GM10266 (cell line): Measurements from ENCODE around the gene MRTFB.

Source experiments
- DNase-seq: peaks from one replicate; pipeline ENCODE4 v3.0.0; 2012; ENCODE audit errors: extremely low spot score
- CTCF ChIP-seq: IDR thresholded peaks from 2 replicates; pipeline ENCODE4 v1.5.1; 2012; ENCODE audit warnings: mild to moderate bottlenecking, low read depth; ENCODE audit not compliant: control insufficient read depth, insufficient read depth; ENCODE audit errors: missing control alignments

Gene MRTFB

GRCh38 chr16:14050291-14051027 is 20.7 kb upstream of the MRTFB start:
- DNase-seq = no peak
- no peak for TF ChIP-seq CTCF

DNA sequence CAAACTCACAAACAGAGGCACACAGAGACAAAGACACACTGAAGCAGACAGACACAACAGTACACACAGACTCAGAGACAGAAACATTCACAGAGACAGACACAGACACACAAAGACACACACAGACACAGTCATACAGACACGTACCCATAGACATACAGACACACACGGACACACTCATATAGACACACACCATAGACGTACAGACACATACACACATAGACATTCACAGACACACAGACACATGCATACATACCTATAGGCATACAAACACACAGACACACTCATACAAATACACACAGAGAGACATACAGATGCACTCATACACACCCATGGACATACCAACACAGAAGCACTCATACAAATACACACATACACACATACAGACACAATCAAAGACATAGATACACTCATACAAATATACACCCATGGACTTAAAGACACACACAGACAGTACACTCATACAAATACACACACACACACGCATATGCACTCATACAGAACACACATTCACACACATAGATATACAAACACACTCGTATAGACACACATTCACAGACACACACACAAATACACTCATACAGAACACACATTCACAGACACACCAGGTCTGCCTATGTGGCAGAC is 19.9 kb upstream of the MRTFB start:
- no peak for DNase-seq
- TF ChIP-seq CTCF = no peak

DNA sequence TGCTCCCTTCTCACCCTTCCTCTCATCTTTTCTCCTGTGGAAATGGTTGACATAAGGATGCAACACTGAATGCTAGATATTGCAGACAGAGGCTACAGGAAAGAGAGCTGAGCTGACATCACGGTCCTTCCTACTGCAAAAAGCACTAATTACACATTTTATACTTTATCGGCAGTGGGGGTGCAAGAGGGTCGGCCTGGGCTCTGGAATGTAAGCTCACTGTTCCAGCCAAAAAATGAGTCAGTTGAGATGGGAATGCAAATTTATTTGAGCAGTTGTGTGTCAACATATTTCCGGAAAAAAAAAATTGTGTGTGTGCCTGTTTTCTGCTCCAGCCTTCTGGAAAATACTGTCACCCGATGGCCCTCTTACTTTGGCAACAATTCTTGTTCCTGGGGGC is 14.1 kb upstream of the MRTFB start:
- DNase-seq = no peak
- no peak for TF ChIP-seq CTCF

DNA sequence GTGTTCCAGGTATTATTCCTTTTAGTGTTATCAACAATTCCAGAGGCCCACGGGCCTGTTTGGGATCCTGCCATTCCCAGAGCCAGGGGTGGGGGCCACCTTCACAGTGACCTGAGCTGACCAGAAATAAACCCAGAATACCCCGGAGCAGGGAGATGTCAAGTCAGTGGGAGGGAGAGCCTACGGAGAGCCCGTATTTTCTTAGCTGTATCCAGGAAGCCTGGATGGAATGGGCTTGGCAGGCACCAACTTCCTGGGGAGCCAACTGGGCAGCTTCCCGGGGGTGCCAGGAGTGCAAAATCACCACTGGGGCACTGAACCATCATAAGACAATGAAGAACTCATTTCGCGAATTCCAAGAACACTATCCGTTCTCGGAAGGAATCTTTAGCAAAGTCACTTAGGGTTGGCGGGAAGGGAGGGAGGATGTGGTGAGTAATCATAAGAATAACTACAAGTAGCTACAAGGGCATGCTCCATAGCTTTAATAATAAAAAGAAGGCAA is 13.2 kb upstream of the MRTFB start:
- no peak for TF ChIP-seq CTCF
- DNase-seq = no peak

DNA sequence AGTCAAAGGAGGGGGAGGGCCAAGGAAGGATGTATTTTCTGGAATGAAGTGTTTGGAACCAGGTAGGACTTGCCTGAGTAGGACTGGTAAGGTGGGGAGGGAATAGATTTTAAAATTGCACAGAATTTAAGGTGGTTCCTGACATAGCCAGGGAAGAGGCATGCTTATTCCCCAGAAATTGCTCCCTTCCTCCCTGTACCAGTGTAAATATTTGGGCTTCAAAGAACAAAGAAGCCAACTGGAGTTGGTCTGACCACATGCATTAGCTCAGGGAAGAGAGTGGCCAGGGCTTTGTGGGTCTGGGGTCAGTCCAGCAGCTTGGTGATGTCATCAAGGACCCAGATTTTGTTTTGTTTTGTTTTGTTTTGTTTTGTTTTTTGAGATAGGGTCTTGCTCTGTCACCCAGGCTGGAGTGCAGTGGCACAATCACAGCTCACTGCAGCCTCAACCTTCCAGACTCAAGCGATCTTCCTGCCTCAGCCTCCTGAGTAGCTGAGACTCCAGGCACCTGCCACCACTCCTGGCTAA is 9.3 kb upstream of the MRTFB start:
- no peak for DNase-seq
- TF ChIP-seq CTCF = no peak

- TF ChIP-seq CTCF = no peak
- DNase-seq = no peak
Measured at GRCh38 chr16:14062261-14062660, 8.9 kb upstream of the MRTFB start.

DNA sequence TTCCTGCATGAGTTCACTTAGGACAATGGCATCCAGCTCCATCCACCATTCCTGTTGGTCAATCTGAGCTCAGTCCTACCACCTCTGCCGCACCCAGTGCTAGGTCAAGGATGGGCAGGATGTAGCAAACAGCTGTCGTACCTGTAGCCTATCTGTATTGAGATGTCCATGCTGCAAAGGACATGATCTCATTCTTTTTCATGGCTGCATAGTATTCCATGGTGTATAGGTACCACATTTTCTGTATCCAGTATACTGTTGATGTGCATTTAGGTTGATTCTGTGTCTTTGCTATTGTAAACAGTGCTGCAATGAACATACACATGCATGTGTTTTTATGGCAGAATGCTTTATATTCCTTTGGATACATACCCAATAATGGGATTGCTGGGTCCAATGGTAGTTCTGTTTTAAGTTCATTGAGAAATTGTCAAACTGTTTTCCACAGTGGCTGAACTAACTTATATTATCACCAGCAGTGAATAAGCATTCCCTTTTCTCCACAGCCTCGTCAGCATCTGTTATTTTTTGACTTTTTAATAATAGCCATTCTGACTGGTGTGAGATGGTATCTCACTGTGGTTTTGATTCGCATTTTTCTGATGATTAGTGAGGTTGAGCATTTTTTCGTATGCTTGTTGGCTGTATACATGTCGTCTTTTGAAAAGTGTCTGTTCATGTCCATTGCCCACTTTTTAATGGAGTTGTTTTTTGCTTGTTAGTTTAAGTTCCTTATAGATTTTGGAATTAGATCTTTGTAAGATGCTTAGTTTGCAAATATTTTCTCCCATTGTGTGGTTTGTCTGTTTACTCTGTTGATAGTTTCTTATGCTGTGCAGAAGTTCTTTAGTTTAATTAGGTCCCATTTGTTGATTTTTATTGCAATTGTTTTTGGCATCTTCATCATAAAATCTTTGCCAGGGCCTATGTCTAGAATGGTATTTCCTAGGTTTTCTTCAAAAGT is 7.2 kb upstream of the MRTFB start:
- no peak for DNase-seq
- no peak for TF ChIP-seq CTCF
